Astrocyte (in vitro differentiated cells and primary cell): ENCODE data around the gene HEXIM1.

ENCODE experiments used
- EZH2 ChIP-seq: IDR thresholded peaks from 2 replicates; pipeline ENCODE4 v1.6.1; 2012; ENCODE audit warnings: mild to moderate bottlenecking, low read length, inconsistent platforms; ENCODE audit not compliant: insufficient read depth
- TF ChIP-seq, protein P1 (sequence below): IDR thresholded peaks from 2 replicates; pipeline ENCODE4 v1.5.1; 2011; ENCODE audit warnings: low read depth, mild to moderate bottlenecking, inconsistent platforms, low read length, moderate library complexity; ENCODE audit not compliant: insufficient read depth

DNA sequence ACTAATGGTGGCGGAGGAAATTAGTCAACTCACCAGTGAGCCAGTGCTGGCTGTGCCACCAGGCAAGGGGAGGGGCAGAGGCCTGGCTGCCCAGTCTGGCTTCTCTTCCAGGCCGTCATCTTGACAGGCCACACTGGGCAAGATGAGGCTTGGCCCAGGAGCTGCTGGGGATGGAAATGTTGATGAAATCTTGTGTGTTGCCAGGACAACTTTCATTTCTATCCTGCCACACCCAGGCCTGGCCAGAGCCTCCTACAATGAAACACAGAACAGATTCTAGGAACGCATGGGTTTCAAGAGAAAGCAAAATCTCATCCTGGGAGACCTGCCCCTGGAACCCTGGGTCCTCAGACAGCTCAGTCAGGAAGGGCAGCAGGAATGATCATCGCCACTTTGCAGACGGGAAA, 22.7 kb downstream of the HEXIM1 start:
- TF ChIP-seq, protein P1, sequence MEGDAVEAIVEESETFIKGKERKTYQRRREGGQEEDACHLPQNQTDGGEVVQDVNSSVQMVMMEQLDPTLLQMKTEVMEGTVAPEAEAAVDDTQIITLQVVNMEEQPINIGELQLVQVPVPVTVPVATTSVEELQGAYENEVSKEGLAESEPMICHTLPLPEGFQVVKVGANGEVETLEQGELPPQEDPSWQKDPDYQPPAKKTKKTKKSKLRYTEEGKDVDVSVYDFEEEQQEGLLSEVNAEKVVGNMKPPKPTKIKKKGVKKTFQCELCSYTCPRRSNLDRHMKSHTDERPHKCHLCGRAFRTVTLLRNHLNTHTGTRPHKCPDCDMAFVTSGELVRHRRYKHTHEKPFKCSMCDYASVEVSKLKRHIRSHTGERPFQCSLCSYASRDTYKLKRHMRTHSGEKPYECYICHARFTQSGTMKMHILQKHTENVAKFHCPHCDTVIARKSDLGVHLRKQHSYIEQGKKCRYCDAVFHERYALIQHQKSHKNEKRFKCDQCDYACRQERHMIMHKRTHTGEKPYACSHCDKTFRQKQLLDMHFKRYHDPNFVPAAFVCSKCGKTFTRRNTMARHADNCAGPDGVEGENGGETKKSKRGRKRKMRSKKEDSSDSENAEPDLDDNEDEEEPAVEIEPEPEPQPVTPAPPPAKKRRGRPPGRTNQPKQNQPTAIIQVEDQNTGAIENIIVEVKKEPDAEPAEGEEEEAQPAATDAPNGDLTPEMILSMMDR = no peak
- no peak for TF ChIP-seq EZH2
